Activated CD8-positive, alpha-beta T cell treated with anti-CD3 and anti-CD28 coated beads, Interleukin-2, amount 10 ng/mL, durations not matched to agents 7 days and 5 days (primary cell): ENCODE data around the gene DISP3. TPM values are rescaled to one million over a fixed set of nuclear protein-coding genes. Genes with fewer than 3 reads are reported as not detected.

ENCODE experiments used
- ATAC-seq: fragments of 150-1000 bp; cut with Tn5 transposase; one replicate; pipeline ENCODE4 v1.10.0; 2021; ENCODE audit warnings: moderate library complexity
- CTCF ChIA-PET: fragments of 350-600 bp; sonication (Branson Sonifier 250); formaldehyde crosslinking; loops from one replicate; lab custom pipeline; 2021; ENCODE audit warnings: antibody characterized with exemption; lab: Charles Lee
- POLR2A ChIA-PET: fragments of 350-600 bp; sonication (Branson Sonifier 250); formaldehyde crosslinking; loops from one replicate; lab custom pipeline; 2021; ENCODE audit warnings: antibody characterized with exemption; lab: Charles Lee
- DNase-seq: peaks from one replicate; pipeline ENCODE4 v3.0.0-alpha.2; 2020
- H3K27ac Mint-ChIP-seq: one replicate; pipeline ENCODE4 v1.8.0; 2021; ENCODE audit warnings: mild to moderate bottlenecking, mixed read lengths
- H3K27me3 Mint-ChIP-seq: one replicate; pipeline ENCODE4 v1.8.0; 2021; ENCODE audit warnings: low read depth, mixed read lengths
- H3K36me3 Mint-ChIP-seq: one replicate; pipeline ENCODE4 v1.8.0; 2021; ENCODE audit warnings: low read depth, mixed read lengths
- H3K4me1 Mint-ChIP-seq: one replicate; pipeline ENCODE4 v1.8.0; 2021; ENCODE audit warnings: low read depth, mixed read lengths
- H3K4me3 Mint-ChIP-seq: one replicate; pipeline ENCODE4 v1.8.0; 2021; ENCODE audit warnings: mild to moderate bottlenecking, mixed read lengths
- H3K9me3 Mint-ChIP-seq: one replicate; pipeline ENCODE4 v1.8.0; 2022; ENCODE audit warnings: mixed read lengths; ENCODE audit not compliant: insufficient read depth
- total RNA-seq, 2 experiments: library from RNA; stranded (reverse); gene quantifications; one replicate each; pipeline ENCODE4 v1.2.3, GENCODE V29; 2021

DISP3 gene
- total RNA-seq, 2 experiments from 2014 or later = 0.42 to 0.55 TPM

DNA sequence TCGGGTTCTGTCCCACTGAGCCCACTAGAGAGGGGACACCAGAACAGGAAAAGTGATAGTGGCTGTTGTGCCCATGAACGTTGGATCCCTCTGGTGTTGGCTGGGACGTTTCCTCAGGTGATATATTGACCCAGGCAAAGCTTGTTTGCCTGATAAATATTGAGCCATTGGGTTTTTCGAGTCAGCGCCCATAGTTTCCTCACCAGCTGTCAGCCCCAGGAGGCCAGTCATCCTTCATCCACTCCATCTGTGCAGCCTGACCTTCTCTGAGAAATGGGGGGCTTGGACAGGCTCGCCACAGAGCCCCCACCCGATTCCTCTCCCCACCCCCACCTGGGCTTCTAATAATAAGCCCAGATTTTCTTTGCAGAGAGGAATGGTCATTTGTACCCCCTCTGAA, 13.3 kb downstream of the DISP3 start:
- ATAC-seq = no peak
- no peak for DNase-seq
- no peaks in the 10 kb centered on the region for H3K36me3 Mint-ChIP-seq
- CTCF ChIA-PET = no interaction called here
- H3K27ac Mint-ChIP-seq = no peak overlapping the region
- POLR2A ChIA-PET = no interaction called here
- H3K27me3 Mint-ChIP-seq = no peaks in the 10 kb centered on the region
- no peaks in the 10 kb centered on the region for H3K4me1 Mint-ChIP-seq
- no peak overlapping the region for H3K4me3 Mint-ChIP-seq
- H3K9me3 Mint-ChIP-seq = no peaks in the 10 kb centered on the region

DNA sequence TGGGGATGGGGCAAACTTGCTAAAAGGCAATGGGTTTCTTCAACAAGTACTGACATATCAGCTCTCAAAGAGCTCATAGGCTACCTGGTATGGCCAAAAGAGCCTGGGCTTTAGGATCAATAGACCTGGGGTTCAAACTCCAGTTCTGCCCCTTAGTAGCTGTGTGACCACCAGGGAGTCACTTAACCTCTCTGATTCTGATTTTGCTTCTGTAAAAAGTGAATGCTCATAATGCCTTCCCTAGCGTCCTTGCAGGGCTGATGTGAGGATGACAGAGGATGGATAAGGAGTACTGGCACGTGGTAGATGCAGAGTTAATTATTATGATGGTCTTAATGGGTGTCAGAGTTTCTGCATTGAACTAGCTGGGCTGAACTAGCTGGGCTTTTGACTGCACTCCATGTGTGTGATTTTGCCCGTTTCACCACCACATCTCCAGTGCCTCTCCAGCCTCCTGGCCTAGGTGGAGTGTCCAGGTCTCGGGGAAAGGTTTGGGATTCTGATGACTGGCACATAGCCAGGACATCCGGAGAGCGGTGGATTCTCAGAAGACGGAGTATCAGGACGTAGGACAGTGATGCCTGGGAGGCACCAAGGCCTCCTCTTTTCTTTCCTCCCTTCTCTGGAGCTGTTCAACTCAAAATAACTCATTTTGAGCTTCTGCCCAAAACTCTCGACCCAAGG, 15.2 kb downstream of the DISP3 start:
- ChIA-PET POLR2A (no interaction called here), CTCF (no interaction called here)
- H3K36me3 Mint-ChIP-seq = no peaks in the 10 kb centered on the region
- H3K27me3 Mint-ChIP-seq = no peaks in the 10 kb centered on the region
- H3K4me1 Mint-ChIP-seq = no peaks in the 10 kb centered on the region
- no peak overlapping the region for H3K4me3 Mint-ChIP-seq
- ATAC-seq = no peak
- no peak for DNase-seq
- no peak overlapping the region for H3K27ac Mint-ChIP-seq
- H3K9me3 Mint-ChIP-seq = no peaks in the 10 kb centered on the region

DNA sequence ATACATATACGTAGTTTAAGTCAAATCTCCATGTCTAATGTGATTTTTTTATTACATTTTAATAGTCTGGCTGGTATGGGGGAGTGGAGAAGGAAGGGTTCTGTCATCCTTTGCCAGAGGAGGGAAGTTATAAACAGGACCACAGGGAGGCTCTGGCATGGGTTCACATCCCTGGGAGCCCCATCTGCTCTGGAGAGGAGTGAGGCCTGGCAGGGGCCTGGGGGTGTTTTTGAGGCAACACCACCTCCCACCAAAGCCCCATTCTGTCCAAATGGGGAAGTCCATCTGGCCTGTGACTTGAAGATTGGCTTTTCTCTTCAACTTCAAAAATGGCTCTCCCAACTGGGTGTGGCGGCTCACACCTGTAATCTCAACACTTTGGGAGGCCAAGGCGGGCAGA, 15.8 kb downstream of the DISP3 start:
- no peaks in the 10 kb centered on the region for H3K9me3 Mint-ChIP-seq
- ChIA-PET POLR2A (no interaction called here), CTCF (no interaction called here)
- no peak overlapping the region for H3K27ac Mint-ChIP-seq
- no peak overlapping the region for H3K4me3 Mint-ChIP-seq
- no peak for ATAC-seq
- H3K36me3 Mint-ChIP-seq = no peaks in the 10 kb centered on the region
- no peaks in the 10 kb centered on the region for H3K4me1 Mint-ChIP-seq
- no peak for DNase-seq
- H3K27me3 Mint-ChIP-seq = peaks cover 3% of the 10 kb centered on the region

DNA sequence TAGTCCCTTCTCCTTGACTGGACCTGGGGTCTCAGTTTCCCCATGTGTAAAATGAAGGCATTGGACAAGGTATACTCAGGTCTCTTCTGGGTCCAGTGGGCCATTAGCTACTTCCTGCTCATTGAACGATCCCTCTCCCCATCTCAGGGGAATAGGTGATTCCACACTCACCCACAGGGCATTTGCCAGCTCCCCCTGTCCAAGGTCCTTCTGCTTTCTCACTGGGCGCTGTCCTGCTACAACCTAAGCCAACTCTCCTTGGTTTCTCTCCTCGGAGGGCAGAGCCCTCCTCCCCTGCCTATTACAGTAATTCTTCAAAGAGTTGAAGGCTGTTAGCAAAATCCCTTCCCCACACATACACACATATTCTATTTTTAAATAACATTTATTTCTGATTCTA, 16.6 kb downstream of the DISP3 start:
- POLR2A ChIA-PET = no interaction called here
- peaks cover 9% of the 10 kb centered on the region for H3K27me3 Mint-ChIP-seq
- DNase-seq = no peak
- no peak overlapping the region for H3K27ac Mint-ChIP-seq
- ATAC-seq = no peak
- CTCF ChIA-PET = no interaction called here
- H3K9me3 Mint-ChIP-seq = no peaks in the 10 kb centered on the region
- no peaks in the 10 kb centered on the region for H3K4me1 Mint-ChIP-seq
- H3K4me3 Mint-ChIP-seq = no peak overlapping the region
- H3K36me3 Mint-ChIP-seq = no peaks in the 10 kb centered on the region

DNA sequence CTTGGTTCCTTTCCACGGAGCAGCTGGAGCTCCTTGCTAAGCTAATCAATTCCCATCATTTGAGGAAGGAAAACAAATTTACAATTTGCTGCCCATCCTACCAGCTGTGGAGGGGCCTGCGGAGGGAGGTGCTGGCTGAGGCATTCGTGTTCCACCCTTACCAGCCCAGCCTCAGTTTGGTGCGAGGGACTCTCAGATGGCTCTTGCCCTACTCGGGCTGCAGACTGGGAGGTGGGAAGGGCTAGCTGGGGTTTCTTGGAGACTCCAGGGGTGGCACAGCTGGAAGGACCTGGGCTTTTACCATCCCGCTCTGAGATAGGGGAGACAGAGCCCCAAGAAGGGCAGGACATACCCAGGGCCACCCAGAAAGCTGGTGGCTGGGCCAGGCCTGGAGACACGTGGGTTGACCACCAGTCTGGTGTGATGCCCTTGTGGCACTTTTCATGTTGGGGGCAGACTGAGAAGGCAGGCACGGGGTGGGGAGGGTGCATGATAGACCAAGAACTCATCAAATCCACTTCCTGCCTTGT, 17.7 kb downstream of the DISP3 start:
- no peak overlapping the region for H3K4me3 Mint-ChIP-seq

DNA sequence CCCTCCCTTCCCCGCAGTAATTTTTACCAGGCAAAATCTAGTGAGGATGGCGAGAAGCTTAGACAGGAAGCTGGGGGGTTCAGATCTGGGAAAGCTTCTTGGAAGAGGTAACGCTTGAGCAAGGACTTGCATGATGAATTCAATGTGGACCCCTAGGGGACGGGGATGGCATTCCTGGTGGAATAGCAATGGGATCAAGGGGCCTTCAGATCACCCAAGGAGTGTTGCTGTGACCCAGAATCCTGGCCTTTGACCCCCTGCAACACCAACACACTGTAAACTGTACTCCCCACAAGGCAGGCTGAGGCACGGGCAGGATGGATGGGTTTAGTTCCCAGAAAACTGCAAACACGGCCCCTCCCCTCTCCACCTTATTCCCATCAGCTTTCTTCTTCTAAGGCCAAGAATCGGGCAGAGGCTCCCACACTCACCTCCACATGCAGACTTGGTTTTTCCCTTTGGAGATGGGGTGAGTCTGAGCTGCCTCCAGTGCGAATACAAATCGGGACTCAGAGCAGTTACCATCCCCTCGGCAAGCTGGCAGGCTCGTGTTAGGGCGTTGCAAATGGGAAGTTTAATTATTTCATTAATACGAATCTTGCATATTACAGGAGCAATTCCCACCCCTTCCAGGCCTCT, 20.1 kb downstream of the DISP3 start:
- DNase-seq (no peak), ATAC-seq (no peak)
- H3K4me3 Mint-ChIP-seq = no peak overlapping the region
- H3K27ac Mint-ChIP-seq = no peak overlapping the region
- H3K4me1 Mint-ChIP-seq = no peaks in the 10 kb centered on the region
- CTCF ChIA-PET = no interaction called here
- H3K36me3 Mint-ChIP-seq = no peaks in the 10 kb centered on the region
- POLR2A ChIA-PET = no interaction called here
- H3K9me3 Mint-ChIP-seq = no peaks in the 10 kb centered on the region
- peaks cover 14% of the 10 kb centered on the region for H3K27me3 Mint-ChIP-seq

More for the DNA sequence above, 17.7 kb downstream of the DISP3 start:
- ChIA-PET CTCF (no interaction called here), POLR2A (no interaction called here)
- Mint-ChIP-seq H3K27ac (no peak overlapping the region), H3K36me3 (no peaks in the 10 kb centered on the region), H3K9me3 (no peaks in the 10 kb centered on the region), H3K4me1 (no peaks in the 10 kb centered on the region), H3K27me3 (peaks cover 11% of the 10 kb centered on the region)
- DNase-seq (no peak), ATAC-seq (no peak)

DNA sequence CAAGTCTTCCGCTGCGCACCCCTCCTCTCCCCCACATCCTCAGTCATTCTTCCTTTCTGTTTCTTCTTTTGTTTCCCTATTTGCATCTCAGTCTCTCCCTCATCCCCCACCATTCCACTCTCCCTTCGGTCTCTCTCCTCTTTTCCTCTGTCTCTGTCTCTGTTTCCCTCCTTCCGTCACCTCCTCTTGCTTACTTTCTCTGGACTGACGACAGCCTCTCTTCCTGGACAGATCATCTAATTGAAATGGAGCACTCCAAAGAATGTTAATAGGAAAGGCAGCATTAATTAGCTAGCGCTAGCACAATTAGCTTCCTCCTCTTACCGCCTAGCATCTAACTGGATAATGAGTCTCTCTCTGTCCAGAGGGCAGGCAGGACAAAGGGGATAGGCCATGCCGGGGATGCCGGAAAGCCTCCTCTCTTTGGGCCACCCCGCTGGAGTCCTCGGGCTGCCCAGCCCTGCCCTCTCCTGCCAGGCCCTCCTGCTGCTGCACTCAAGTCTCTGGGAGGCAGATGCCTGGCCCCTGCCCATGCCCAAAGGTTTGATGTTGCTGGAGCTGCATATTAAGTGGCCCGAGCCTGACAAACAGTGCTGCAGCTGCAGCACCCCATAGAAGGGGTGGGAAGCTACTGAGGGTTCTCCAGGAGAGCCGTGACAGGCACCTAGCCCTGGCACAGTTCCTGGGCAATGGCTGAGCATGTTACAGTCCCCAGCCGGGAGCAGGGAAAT, 20.8 kb downstream of the DISP3 start:
- Mint-ChIP-seq H3K9me3 (peaks cover 4% of the 10 kb centered on the region), H3K4me1 (no peaks in the 10 kb centered on the region), H3K4me3 (no peak overlapping the region), H3K27ac (no peak overlapping the region), H3K36me3 (no peaks in the 10 kb centered on the region), H3K27me3 (peaks cover 14% of the 10 kb centered on the region)
- ATAC-seq = no peak
- ChIA-PET POLR2A (no interaction called here), CTCF (no interaction called here)
- no peak for DNase-seq

DNA sequence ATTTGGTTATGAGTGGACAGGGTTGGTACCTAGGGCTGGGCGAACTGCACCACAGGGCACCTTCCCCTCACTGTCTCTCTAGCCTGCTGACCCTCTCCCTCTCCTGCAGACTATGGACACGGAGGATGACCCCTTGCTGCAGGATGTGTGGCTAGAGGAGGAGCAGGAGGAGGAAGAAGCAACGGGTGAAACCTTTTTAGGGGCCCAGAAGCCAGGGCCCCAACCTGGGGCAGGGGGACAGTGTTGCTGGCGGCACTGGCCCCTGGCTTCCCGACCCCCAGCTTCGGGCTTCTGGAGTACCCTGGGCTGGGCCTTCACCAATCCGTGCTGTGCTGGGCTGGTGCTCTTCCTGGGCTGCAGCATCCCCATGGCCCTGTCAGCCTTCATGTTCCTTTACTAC, 21.9 kb downstream of the DISP3 start:
- ATAC-seq (no peak), DNase-seq (no peak)
- H3K9me3 Mint-ChIP-seq = peaks cover 15% of the 10 kb centered on the region
- no peak overlapping the region for H3K27ac Mint-ChIP-seq
- no peak overlapping the region for H3K4me3 Mint-ChIP-seq
- ChIA-PET CTCF (no interaction called here), POLR2A (no interaction called here)
- H3K36me3 Mint-ChIP-seq = no peaks in the 10 kb centered on the region
- no peaks in the 10 kb centered on the region for H3K4me1 Mint-ChIP-seq
- peaks cover 14% of the 10 kb centered on the region for H3K27me3 Mint-ChIP-seq

DNA sequence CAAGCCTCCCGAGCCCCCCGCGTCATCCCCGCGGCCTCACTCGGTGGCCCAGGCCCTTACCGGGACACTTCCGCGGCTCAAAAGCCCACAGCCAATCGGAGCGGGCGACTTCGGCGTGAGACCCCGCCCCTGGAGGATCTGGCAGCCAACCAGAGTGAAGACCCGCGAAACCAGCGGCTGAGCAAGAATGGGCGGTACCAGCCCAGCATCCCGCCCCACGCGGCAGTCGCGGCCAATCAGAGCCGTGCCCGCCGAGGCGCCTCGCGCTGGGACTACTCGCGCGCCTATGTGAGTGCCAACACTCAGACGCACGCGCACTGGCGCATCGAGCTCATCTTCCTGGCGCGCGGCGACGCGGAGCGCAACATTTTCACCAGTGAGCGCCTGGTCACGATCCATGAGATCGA, 22.5 kb downstream of the DISP3 start:
- Mint-ChIP-seq H3K27ac (no peak overlapping the region), H3K9me3 (peaks cover 21% of the 10 kb centered on the region), H3K4me1 (no peaks in the 10 kb centered on the region), H3K36me3 (peaks cover 2% of the 10 kb centered on the region), H3K27me3 (peaks cover 14% of the 10 kb centered on the region), H3K4me3 (peak overlapping the region; percentile 12)
- CTCF ChIA-PET = no interaction called here
- no peak for DNase-seq
- POLR2A ChIA-PET = no interaction called here
- ATAC-seq = peak; percentile 55

DNA sequence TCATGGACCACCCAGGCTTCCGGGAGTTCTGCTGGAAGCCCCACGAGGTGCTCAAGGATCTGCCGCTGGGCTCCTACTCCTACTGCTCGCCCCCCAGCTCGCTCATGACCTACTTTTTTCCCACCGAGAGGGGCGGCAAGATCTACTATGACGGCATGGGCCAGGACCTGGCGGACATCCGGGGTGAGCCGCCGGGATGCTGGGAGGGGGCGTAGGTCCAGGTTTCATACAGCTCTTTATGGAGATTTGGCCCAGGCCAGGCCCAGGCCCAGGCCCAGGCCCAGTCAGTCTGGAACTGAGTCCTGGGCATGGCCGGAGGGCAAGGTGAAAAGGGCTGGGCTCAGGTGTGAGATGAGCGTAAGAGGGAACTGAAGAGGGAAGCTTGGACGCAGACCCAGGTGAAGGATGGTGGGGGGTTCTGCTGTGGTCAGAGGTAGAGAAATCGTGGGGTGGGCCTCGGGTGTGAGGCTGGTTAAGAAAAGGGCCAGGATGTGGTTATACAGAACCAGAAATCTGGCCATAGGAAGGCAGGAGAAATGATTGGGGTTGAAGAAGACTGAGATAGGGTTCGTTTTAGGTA, 23.0 kb downstream of the DISP3 start:
- no peak for DNase-seq
- Mint-ChIP-seq H3K4me3 (peak overlapping the region; percentile 12), H3K4me1 (no peaks in the 10 kb centered on the region), H3K27me3 (peaks cover 14% of the 10 kb centered on the region), H3K27ac (no peak overlapping the region), H3K36me3 (peaks cover 2% of the 10 kb centered on the region), H3K9me3 (peaks cover 26% of the 10 kb centered on the region)
- POLR2A ChIA-PET = no interaction called here
- ATAC-seq = no peak
- CTCF ChIA-PET = no interaction called here

DNA sequence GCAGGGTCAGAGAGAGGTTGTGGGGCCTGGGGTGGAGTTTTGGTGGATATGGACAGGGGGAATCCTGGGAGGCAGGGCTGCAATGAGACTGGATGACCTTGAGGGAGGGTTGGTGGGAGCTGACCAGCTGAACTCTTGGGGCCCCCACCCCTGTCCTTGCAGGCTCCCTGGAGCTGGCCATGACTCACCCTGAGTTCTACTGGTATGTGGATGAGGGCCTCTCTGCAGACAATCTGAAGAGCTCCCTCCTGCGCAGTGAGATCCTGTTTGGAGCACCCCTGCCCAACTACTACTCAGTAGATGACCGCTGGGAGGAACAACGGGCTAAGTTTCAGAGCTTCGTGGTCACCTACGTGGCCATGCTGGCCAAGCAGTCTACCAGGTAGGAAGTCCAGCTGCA, 23.6 kb downstream of the DISP3 start:
- CTCF ChIA-PET = no interaction called here
- H3K4me3 Mint-ChIP-seq = no peak overlapping the region
- H3K9me3 Mint-ChIP-seq = peaks cover 28% of the 10 kb centered on the region
- H3K36me3 Mint-ChIP-seq = peaks cover 2% of the 10 kb centered on the region
- H3K4me1 Mint-ChIP-seq = no peaks in the 10 kb centered on the region
- no peak for ATAC-seq
- DNase-seq = no peak
- no peak overlapping the region for H3K27ac Mint-ChIP-seq
- peaks cover 14% of the 10 kb centered on the region for H3K27me3 Mint-ChIP-seq
- POLR2A ChIA-PET = no interaction called here

DNA sequence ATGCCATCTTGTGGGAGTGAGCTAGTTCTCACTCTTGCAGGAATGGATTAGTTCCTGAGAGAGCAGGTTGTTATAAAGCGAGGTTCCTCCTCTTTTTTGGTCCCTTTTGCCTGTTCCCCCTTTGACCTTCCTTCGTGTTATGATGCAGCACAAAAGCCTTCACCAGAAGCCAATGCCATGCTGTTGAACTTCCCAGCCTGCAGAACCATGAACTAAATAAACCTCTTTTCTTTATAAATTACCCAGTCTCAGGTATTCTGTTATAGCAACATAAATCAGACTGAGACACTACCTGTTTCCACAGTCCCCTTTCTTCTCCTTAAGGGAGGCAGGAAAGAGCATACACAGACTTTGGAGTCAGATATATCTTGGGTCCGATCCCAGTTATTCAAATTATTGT, 25.6 kb downstream of the DISP3 start:
- no peak overlapping the region for H3K27ac Mint-ChIP-seq
- POLR2A ChIA-PET = interaction anchor here (0.7 kb wide), 1 partner anchor 852 kb away, joined by 3 read pairs; no protein-coding TSS in a partner anchor
- CTCF ChIA-PET = no interaction called here
- H3K27me3 Mint-ChIP-seq = peaks cover 14% of the 10 kb centered on the region
- no peak for DNase-seq
- H3K36me3 Mint-ChIP-seq = peaks cover 2% of the 10 kb centered on the region
- no peak for ATAC-seq
- H3K4me3 Mint-ChIP-seq = no peak overlapping the region
- H3K4me1 Mint-ChIP-seq = no peaks in the 10 kb centered on the region
- H3K9me3 Mint-ChIP-seq = peaks cover 33% of the 10 kb centered on the region
